Stimulated activated CD4-positive, alpha-beta T cell treated with anti-CD3 and anti-CD28 coated beads, TNF-alpha, amount 100 ng/mL, for 1 hour (primary cell): ENCODE measurements around the gene ZNF618.

Experiments used
- DNase-seq, 3 donors: peaks; one replicate each; pipeline ENCODE4 v3.0.0-alpha.2; 2020; ENCODE audit warnings: low read depth in 3 of 3, low spot score in 1 of 3

The ZNF618 gene

DNA sequence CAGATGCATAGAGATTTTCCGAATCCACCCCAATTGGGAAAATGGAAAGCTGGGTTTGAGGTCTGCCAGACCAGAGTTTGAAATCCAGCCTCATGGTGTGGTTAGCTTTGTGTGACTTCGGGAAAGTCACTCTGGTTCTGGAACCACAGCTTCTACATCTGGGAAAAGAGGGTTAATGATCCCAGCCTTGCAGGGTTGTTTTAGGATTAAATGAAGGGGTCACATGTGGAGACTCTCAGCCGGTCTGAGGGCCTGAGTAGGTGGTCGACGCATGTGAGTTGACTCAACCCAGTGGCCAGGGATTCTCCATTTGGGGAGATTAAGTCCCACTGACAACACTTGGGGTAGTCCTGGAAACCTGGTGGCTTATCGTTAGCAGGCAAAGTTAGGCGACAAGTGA, 6.1 kb downstream of the ZNF618 start:
- DNase-seq: no peak

DNA sequence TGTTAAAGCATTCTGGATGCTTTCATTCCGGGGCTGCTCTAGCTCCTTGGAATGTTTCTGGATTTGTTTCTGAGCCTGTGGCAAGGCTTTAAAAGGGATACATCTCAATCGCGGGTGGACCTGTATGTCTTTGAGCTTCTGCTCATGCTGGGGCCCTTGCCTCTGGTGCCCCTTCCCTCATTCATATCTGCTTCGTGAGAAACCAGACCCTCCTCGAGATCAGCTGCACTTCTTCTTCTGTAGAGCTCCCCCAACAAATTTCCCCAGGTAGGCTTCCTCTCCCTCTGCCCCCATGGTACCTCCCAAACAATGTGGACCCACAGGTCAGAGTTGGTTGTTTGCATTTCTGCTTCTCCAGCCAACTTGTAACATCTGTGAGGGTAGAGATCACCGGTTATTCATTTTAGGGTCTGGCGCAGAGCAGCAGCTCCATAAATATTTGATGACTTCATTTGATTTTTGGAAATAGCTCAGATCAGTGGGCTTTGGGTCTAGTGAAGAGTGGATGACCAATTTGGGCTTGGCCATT, 6.6 kb downstream of the ZNF618 start:
- no peak for DNase-seq

DNA sequence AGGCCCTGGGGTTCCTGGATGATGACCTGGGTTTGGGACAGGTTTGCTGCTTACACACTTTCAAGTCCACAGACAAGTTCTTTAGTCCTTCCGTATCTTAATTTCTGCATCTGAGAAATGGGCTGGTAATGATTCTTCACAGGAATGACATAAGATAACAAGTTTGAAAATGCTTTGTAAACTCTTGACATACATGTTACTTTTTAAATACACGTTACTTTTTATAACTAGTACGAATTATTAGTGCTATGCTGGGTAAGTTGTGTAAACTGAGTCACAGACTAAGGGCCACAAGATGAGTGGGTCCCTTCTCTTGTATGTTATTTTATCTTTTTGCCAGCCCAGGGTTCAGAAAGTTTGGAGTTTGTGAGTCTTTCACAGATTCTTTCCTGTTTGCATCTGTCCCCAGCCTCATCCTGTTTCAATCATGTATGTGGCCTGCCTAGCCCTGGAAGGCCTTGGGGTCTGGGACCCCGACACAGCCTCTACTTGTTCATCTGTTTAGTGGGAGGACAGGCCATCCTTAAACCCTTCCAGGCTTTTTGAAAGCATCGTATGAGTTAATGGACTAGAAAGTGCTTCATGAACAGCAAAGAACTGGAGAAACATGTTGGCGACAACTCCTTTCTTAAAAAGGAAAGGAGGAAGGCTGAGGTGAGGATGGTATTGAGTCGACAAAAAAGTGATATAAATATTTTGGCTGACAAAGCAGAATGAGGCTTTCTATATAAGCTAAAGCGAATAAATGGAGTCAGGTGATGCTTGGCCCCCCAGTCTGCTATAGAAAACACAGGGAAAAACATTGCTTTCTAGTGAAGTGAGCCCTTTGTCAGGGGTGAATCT, 9.3 kb downstream of the ZNF618 start:
- DNase-seq: no peak

GRCh38 chr9:113886026-113886369, 9.9 kb downstream of the ZNF618 start:
- no peak for DNase-seq

GRCh38 chr9:113886466-113886865, 10.4 kb downstream of the ZNF618 start:
- no peak for DNase-seq

- DNase-seq: no peak
Observed at GRCh38 chr9:113886933-113887332, 10.8 kb downstream of the ZNF618 start.

GRCh38 chr9:113887436-113887835, 11.3 kb downstream of the ZNF618 start:
- DNase-seq: no peak

DNA sequence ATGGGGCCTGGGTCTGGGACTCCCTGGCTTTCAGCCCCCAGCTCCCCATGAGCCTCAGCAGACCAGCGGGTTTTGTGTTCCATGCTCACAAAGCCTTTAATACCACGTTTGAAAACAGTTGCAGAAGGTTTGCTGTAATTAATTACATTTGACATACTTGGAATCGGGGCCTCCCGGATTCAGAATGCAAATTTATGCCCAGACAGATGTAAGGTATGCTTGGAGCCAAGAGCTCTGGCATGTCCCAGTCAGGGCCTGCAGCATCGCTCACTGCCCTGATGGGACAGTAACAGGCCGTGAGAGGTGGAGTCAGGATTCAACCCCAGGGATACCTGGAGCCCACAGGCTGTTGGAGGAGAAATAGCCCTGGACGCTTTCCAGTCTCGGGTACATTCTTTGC, 12.2 kb downstream of the ZNF618 start:
- DNase-seq: no peak

GRCh38 chr9:113888976-113889375, 12.9 kb downstream of the ZNF618 start:
- DNase-seq: no peak

DNA sequence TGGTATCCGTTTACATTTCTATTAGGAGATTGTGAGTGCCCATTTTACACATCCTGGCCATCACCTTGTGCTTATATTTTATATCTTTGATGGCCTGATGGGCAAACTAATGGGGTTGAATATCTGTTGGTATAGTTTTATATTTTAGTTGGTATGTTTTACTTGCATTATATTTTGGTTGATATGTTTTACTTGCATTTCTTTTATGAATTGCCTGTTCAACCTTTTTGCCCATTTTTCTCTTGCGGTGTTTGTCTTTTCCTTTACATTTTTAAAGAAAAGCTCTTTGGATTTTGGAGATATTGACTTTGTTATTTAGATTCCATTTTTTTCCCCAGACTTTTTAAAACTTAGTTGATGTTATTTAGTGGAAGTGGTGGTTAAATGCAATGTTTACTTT, 14.6 kb downstream of the ZNF618 start:
- no peak for DNase-seq

DNA sequence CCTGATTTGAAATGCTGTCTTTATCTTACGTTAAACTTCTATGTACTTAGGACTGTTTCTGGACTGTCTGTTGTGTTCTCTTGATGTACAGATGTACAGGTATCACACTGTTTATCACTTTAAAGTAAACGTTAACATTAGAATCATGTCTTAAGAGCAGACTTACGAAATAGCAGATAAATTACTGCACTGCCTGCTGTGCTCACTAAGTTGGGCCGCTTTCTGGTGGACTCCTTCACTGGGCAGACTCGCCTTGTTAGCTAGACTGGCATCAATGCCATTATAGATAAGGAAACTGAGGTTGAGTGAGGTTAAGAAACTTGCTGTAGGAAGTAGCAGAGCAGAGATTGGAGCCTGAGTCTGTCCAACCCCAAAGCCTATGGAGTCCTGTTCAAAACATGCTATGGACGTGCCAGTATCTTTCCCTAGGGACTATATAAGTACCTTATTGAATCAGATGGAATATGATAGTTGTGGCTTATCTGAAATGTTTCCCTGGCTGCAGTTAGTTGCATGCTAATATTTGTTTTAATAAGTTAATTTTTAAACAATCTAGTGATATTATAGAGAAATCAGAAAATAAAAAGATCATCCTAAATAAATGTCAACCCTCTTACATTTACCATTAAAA, 16.9 kb downstream of the ZNF618 start:
- no peak for DNase-seq

GRCh38 chr9:113894166-113894565, 18.1 kb downstream of the ZNF618 start:
- DNase-seq: no peak

GRCh38 chr9:113895526-113895925, 19.4 kb downstream of the ZNF618 start:
- no peak for DNase-seq

DNA sequence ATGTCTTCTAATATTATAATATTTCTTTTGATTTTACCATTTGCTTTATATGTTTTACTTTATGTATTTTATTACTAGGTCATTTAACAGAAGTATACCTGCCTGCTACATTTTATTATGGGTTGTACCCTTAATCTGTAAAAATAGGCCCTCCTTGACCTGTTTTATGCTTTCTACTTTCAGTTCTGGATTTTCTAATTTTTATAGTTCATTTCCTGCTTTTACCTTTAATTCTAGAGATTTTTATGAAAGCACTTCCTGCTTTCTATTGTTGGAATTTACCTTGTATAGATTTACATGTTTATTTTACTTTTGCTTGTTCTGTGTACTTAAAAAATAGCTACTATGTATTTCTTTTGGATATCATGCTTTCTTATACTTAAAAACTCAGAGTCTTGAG, 20.6 kb downstream of the ZNF618 start:
- no peak for DNase-seq

GRCh38 chr9:113898151-113898550, 22.0 kb downstream of the ZNF618 start:
- no peak for DNase-seq

DNA sequence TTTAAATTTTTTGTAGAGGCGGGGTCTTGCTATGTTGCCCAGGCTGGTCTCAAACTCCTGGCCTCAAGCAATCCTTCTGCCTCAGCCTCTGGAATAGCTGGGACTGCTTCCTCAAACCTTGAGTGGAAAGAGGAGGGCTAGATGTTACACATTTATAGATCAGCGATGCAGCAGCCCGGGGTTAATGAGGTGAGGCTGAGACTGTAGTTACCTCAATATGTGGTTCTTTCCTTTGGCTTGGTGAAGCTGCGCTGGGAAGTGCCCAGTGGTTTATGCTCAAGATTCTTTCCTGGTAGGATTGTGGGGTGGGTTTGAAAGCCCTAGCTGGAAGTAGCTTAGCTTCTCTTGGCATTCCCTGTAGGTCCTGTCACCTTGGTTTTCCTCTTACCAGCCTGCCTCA, 22.5 kb downstream of the ZNF618 start:
- DNase-seq: no peak

DNA sequence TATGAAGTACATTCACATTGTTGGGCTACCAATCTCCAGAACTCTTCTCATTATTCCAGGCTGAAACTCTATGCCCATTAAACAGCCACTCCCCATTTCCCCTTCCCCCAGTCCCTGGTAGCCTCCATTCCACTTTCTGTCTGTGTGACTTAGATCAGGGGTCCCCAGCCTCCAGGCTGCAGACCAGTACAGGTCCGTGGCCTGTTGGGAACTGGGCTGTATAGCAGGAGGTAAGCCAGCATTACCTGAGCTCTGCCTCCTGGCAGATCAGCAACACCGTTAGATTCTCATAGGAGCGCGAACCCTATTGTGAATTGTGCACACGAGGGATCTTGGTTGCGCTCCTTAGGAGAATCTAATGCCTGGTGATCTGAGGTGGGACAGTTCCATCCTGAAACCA, 23.1 kb downstream of the ZNF618 start:
- no peak for DNase-seq

- no peak for DNase-seq
Observed at GRCh38 chr9:113901221-113901688, 25.1 kb downstream of the ZNF618 start.

DNA sequence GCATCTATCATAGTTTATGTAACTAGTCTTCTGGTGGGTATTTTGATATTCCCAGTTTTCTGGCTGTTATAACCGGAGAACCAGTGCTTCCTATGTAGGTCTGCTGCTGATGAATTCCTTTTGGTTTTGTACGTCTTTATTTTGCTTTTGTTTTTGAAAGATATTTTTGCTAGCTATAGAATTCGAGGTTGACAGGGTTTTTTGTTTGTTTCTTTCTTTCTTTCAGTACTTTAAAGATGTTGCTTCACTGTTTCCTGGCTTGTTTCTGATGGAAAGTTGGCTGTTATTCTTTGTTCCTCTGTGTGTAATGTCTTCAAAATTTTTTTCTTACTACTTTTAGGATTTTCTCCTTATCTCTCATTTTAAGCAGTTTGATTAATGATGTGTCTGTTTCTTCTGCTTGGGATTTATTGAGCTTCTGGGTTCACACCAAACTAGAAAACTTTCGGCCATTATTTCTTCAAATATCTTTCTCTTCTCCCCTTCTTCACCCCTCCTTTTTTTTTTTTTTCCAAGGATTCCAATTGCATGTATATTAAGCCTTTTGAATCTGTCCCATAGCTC, 27.5 kb downstream of the ZNF618 start:
- no peak for DNase-seq

GRCh38 chr9:113906411-113907110, 30.5 kb downstream of the ZNF618 start:
- no peak for DNase-seq

GRCh38 chr9:113907282-113907681, 31.2 kb downstream of the ZNF618 start:
- DNase-seq: no peak

DNA sequence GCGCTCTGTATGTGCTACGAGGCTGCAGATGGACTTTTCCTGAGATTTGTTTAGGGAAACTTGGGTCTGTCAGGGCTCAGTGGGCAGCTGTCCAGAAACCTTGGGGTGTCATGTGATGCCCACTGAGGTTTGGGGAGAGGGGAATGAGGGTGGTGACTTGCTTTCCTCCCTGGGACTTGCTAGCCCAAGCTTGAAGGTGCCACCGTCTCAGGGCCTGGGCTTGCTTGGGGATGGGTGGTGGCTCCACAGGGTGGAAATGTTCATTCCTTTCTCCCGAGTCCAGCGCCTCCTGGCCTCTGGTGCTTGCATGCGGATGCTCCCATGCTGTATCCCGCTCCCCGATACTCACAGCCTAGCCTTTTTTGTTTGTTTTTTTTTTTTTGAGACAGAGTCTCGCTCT, 33.3 kb downstream of the ZNF618 start:
- DNase-seq: no peak
